Gastrocnemius medialis (tissue), 4 donors: Measurements from ENCODE around the gene ADAMTS19.

Experiments
- POLR2A ChIP-seq, 2 donors: fragments of 450-650 bp; IDR thresholded peaks; one replicate each; pipeline ENCODE4 v1.6.1; 2017; ENCODE audit warnings: antibody characterized with exemption in 2 of 2, mild to moderate bottlenecking in 2 of 2, moderate library complexity in 2 of 2
- TF ChIP-seq, protein P1 (sequence below), 5 experiments: fragments of 450-650 bp in 3 of 5; fragments of 200-600 bp in 2 of 5; sonication (generic) in 2 of 5; IDR thresholded peaks in 4 of 5; conservative IDR thresholded peaks in 1 of 5; 1 replicate in 4 of 5; 2 replicates in 1 of 5; pipeline ENCODE4 v1.5.1; 2016 to 2019; ENCODE audit warnings: antibody characterized with exemption in 5 of 5, mild to moderate bottlenecking in 3 of 5, moderate library complexity in 3 of 5

DNA sequence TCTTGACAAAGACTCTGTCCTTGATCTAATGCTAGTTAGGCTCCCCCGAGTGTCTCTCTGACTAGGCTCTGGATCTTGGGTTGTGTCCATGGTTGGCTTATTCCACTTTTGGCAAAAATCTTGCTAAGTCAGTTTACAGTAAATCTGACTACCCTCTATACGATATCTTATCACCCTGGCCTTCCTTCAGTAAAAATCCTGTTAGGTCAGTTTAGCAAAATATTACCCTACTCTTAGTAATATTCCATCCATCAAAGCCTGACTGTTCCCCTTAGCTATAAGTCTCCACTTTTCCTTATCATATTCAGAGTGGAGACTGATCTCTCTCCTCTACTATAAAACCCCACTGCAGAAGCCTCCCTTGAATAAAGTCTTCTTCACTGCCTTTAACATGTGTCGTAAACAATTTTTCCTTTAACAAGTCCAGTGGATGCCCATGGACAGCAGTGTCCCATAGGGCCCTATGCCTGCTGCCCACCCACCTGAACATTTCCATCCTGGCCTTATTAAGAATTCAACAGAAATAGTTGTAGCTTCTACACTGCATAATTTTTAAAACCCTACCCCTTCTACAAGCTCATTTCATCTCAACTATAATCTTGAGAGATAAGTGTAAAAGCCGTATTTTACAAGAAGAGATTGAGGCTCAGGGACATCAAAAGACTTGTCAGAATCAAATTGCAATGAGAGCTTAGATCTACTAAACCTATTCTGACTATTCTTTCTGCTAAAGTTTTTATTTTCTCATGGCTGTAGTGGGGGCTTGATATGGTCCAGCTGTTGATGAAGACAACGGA lies 310.1 kb downstream of the ADAMTS19 start:
- TF ChIP-seq POLR2A (IDR thresholded peaks at IDR 0.05), result no peak
- TF ChIP-seq, protein P1, sequence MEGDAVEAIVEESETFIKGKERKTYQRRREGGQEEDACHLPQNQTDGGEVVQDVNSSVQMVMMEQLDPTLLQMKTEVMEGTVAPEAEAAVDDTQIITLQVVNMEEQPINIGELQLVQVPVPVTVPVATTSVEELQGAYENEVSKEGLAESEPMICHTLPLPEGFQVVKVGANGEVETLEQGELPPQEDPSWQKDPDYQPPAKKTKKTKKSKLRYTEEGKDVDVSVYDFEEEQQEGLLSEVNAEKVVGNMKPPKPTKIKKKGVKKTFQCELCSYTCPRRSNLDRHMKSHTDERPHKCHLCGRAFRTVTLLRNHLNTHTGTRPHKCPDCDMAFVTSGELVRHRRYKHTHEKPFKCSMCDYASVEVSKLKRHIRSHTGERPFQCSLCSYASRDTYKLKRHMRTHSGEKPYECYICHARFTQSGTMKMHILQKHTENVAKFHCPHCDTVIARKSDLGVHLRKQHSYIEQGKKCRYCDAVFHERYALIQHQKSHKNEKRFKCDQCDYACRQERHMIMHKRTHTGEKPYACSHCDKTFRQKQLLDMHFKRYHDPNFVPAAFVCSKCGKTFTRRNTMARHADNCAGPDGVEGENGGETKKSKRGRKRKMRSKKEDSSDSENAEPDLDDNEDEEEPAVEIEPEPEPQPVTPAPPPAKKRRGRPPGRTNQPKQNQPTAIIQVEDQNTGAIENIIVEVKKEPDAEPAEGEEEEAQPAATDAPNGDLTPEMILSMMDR (IDR thresholded peaks at IDR 0.05 in 4 of 5, conservative IDR thresholded peaks at IDR 0.05 in 1 of 5), result no peak
